ENCODE results near the gene NRIP1.

The NRIP1 gene

DNA sequence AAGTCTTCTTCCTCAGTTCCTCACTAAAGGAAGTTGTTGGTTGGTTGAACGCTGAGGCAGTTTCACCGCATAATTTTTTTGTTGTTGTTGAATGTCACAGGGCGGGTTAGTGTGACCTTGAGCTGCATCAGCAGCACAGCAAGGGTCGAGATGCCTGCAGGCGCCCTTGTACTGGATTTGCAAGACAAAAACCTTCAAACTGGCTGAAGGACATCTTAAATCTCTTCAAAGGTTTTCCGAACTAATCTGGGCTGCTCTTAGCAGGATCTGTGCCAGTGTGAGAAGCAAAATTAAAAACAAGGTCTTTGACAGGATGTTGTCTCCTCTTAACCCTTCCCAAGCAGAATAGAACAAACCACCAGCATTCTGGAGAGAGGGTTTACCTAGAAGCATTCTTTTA lies 59.4 kb downstream of the NRIP1 start:
- DNase-seq = no peak

DNA sequence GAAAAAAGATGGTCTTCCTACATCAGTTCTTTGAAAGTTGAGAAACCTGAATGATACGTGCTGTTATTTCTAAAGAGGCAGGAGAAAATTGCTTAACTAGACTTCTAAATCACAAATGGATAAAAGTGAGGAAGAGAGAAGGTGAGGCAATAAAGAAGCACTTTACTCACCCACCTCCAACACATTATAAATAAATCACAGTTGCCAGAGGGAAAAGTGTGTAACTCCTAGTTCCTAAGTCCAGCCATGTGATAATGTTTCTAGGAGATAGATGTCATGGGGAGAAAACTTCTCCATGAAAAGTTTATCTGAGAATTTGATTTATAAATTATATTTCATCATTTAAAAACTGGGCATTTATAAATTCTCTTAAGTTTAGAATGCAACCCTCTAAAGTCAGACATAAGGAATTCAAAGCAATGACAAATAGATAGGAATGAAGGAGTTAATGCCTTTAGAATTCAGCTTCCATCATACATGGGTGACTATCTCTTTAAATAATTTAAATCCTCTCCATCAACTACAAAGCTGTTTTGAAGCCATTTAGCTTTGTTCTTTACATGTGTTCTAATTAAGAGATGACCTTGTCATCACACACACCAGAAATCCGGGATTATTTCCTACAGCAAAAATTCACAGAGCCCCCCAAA lies 60.0 kb downstream of the NRIP1 start:
- no peak for DNase-seq

DNA sequence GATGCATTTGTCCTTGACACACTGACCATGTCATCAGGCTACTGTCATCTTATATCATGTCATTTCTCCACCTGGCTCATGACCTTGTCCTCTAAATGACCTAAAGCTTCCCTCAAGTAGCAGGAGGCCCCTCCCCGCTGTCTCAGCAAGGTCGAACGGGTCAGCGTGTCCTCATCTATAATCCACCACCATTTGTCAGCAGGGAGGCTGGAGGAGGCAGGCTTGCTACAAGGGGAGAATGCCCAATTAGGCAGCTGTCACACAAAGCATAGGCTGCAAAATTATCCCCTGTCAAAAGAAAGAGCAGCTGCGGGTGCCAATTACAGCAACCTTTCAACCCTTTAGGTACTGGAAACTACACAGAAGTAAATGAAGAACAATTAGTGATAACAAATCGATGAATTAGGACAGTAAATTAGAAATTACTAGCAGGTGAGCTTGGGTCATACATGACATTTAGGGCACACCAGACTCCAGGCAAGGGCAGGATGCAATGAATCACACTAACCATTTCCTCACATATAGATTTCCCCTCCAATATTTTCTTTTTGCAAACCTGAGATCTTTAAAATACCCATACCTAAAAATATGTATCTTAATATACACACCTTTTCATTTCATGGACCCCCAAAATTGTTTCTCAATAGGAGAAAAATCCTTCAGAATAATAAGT lies 61.2 kb downstream of the NRIP1 start:
- no peak for DNase-seq

DNA sequence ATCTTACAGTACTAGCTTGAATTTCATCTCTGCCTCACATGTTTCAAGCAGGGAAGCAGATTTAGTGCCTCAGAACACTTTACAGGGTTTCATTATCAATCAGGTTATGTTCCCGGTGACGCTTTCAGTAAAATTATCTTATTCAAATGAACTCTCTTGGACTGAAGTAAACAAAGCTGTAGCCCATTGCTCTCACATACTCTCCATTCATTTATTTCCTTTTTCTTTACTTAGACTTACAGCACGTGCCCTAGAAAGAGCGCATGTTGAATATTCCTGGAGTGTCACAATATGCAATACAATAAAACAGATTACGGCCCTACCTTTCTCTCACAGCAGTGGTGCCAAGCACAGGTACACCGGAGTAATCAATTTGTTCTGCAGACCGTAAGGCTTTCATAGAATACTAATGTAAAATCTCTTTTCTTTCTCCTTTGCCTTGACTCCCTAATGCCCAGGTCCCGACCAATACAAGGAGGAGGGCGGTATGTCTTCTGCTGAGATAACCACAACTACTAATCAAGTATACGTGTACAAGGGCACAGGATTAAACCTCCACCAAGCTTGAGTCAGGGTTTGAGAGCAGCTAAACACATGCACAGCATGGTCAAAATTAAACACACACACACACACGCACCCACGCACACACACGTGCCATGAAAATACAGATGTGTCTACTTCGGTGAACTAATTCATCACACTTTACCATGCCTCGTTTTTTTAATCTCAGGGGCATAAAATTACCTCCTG lies 62.8 kb downstream of the NRIP1 start:
- no peak for DNase-seq

DNA sequence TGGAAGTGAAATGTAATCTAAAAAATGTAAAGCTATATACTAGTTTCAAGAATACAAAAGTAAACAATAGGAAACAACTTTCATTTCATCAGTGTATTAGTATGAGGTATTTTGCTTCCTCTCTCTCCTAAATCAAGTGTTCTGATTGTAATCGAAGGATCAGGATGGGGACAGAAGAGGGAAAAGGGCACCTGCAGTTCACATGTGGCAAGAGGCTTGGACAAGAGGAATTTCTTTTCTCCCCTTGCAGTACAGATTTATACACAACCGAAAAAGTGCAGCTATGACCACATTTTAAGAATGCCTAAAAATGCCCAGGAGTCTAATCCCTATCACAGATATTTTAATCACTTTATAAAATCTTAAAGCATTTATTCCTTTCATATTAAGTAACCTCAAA lies 63.7 kb downstream of the NRIP1 start:
- DNase-seq = no peak

DNA sequence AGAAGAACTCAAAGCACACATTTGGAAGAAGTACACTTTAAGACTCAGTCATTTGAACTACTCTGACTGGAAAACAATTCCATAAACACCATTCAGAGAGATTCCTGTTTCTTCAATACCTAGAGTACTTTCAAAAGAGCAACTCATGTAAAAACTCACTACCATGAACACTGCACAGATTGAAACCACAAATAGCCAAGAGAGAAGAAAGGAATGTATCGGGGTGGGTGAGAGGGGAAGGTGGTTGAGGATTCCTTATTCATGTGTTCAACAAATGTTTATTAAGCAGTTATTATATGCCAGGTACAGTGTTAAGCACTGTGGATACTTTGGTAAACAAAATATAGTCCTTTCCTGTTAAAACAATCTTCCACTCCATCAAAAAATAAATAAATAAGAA lies 64.7 kb downstream of the NRIP1 start:
- no peak for DNase-seq

DNA sequence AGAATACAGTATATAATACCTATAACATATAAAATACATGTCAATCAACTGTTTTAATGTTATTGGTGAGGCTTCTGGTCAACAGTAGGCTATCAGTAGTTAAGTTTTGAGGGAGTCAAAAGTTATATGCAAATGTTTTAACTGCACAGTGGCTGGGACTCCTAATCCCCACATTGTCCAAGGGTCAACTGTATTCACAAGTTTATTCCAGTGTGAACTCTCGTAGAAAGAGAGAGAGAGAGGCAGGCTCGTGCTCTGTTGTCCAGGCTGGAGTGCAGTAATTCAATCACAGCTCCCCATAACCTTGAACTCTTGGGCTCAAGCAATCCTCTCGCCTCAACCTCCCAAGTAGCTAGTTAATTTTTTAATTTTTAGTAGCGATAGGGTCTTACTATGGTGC lies 66.0 kb downstream of the NRIP1 start:
- no peak for DNase-seq

DNA sequence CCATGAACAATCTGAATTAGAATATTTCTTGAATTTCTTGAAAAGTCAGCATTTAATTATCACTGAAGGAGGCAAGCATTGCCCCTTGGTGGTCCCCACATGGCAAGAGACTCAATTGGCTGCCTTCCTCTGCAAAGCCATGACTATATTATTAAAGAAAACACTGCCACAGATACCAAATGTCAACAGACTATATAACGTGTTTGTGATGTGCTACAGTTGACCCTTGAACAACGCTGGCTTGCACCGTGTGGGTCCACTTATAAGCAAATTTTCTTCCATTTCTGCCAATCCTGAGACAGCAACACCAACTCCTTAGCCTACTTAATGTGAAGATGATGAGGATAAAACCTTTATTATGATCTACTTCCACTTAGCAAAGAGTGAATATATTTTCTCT lies 66.5 kb downstream of the NRIP1 start:
- no peak for DNase-seq

DNA sequence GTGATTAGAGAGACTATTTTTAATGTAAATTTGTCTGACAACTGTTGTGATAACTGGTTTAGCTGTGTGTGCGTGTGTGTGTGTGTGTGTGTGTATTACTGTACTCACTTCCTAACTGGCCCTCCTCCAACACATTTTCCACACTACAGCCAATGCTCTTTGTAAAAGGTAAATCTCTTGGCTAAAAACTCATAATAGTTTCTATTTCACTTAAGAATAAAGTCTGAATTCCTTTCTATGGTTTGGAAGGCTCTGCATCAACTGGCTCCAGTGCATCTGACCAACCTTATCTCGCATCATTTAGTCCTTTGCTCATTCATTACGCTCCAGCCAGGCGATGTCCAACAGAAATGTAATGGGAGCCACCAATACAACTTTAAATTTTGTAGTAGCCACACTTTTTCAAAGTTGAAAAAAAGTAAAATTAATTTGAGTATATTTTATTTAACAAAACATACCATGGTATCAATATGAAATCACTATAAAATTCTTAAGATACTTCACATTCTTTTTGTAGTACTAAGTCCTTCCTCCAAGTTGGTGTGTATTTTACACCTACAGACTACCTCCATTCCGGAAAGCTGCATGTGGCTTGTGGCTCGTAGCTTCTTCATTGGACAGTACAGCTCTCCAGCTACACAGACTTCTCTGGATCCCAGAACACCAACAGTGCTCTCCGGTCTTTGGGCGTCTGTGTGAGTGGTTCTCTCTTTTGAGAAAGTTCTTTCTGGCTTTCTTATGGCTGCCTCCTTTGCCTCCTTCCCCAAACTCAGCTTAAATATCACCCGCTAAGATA lies 68.9 kb downstream of the NRIP1 start:
- DNase-seq = no peak

DNA sequence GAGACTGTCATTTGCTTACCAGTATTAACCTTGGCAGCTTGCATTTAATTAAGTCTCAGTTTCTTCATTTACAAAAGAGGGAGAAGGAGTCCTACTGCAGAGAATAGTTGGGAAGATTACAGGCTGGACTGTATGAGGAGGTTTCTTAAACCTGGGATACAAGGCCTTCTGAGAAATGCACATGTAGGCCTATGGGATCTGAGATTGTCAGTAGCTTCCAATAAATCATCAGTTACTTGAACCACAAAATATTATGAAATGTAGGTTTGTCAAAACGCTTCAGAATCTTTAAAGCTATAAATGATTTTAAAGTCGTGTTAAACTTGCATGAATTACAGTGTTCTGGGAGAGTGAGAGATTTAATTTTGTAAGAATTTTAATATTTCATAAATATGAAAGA lies 69.6 kb downstream of the NRIP1 start:
- no peak for DNase-seq

DNA sequence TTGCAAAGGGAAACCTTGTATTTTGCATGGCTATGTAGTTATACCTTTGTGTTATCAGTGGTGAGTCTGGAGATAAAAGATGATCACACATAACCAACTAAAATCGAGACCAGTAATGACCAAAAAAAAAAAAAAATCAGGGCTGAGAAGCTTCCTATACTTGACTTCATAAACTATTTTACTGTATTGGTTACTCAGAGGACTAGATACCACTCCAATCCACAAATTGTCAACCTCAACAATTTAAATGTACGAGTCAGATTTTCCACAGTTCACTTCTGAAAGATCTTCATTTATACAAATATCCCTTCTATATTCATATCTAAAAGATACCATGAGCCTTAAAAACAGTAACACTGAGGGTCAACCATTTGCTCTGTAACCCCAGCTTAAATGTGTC lies 71.7 kb downstream of the NRIP1 start:
- no peak for DNase-seq

DNA sequence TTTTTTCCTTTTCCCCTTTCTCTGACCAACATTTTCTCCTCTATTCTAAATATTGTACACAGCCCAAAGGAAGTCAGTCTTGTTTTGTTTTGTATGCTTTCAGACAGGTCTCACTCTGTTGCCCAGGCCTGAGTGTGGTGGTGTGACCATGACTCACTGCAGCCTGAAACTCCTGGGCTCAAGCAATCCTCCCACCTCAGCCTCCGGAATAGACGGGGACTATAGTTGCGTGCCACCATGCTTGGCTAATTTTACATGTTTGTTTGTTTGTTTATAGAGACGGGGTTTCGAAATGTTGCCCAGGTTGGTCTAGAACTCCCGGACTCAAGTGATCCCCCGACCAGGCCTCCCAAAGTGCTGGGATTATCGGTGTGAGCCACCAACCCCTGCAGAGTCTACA lies 72.8 kb downstream of the NRIP1 start:
- DNase-seq = no peak

DNA sequence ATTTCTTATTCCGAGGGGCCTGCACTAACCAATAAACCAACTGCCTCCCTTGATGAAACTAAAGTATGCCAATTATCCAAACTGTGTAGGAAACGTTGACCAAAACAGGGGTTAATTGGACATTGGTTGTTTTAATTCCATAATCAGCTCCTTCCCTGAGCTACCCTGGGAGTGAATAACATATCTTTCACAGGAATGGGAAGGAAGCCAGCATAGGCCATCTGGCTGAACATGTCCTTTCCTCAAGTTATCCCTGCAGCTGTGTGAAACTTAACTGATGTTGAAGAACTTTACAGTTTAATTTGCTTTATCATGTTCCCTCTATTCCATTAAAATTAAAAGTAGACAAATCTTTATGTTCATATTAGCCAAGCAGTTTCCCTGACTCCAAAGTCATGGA lies 75.4 kb downstream of the NRIP1 start:
- DNase-seq = no peak

DNA sequence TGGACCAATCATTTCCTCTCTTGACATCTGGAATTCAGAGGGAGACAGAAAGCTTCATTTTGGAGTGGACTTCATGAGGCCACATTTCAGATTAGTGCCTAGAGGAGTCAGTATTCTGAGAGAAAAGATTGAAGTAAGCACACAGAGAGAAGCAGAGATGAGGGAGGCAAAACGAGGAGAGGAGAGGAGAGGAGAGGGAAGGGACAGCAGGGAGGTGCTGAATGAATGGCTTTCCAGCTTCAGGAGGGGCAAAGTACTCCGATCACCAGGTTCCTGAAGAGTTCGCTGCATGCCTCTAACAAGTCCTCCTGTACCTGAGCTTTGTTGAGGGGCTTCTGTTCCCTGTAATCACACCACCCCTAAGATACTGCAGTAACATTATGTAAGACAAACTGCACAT lies 76.0 kb downstream of the NRIP1 start:
- DNase-seq = no peak

DNA sequence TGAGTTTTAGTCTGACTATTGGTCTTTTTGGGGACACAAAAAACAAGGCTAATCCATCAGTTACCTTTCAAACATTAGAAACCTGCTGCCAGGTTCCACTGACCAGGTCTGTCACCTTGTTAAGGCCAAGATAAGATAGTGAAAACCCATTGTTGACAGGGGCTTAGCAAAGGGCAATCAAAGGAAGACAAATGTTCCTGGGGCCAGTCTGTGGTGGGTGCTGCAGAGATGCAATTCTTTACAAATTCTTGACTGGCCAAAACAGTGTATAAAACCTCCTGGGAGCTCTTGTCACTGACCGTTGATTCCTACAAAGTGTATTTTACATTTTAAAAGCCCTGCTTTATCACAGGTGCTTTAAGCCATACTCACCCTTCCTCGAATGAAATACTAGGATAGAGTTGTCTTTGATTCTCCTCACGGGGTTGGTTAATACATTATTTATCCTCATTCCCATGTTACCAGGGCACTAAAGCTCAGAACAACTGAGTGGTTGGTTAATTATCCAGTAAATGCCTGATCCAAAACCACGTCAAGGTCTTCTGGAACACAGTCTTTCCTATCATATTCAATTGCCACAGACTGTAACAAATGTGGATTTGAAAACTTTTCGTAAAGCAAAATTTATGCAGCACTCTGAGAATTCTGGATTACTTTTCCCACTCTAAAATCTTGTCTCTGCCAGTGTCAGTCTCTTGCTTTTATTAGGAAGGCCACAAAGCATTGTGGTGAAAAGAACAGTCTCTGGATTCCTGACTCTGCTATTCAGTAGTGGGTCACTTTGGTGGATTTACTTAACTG lies 77.2 kb downstream of the NRIP1 start:
- no peak for DNase-seq

DNA sequence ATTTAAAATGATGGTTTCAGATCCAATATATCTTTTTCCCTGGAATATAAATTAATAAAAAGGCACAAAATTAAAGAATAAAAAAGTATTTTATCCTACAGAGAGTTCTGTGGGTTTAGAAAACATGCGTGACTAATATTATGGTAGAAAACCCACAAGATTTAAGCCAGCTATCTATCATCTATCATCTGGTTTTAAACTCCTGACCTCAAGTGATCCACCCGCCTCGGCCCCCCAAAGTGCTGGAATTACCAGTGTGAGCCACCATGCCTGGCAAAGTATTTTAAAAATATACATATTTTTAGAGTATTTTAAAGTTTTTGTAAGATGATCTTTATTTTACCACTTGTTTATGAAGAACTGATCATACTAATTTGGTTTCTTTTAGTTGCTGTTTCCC lies 79.5 kb downstream of the NRIP1 start:
- no peak for DNase-seq

DNA sequence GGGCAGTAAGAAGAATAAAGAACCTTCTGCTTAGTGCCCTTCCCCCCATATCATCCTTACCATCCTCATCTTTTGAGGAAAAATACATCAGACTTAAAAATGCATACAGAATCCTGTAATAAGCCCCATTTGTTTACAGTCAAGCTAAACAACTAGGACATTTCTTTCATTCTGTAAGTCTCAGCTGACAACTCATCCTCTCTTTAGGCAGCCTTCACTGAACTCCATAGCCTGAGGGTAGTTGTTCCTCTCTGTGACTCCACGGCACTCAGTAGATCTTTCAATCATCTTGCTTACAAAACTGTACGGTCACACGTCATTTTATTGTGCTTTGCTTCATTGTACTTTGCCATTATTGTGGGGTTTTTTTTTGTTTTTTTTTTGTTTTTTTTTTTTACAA lies 82.5 kb downstream of the NRIP1 start:
- DNase-seq = no peak

DNA sequence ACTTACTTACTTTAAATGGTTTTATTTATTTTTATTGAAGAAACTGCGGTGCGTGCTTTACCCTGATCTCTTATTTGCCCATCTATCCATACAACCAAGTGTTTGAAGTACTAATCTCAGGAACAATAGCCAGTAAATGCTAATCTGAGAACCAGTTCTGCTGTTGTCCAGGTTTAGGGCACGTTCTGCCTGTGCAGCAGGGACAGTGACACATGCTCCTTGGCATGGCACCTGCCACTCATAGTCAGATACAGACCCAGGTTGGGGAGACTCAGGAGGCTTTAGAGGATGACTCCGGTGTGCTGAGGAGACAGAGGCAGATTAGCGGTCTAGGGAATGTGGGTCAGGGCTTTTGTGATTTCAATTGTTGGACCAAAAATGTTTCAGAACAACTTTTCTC lies 83.6 kb downstream of the NRIP1 start:
- no peak for DNase-seq

DNA sequence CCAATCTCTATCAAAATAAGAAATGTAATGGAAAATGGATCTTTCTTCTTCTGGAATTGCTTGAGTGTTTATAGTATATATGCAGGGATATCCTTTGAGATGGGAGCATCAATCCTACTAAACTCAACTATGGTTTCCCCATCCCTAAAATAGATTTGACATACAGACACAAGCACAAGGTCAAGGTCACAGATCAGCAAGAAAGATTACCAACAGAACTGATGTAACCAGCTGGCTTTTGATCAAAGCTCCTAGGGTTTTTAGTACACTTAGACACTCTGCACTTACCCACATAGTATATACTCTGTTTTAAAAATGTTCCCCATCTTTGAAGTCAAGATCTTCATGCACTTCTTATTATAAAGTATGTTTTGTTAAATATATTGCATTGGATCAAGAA lies 85.5 kb downstream of the NRIP1 start:
- no peak for DNase-seq

DNA sequence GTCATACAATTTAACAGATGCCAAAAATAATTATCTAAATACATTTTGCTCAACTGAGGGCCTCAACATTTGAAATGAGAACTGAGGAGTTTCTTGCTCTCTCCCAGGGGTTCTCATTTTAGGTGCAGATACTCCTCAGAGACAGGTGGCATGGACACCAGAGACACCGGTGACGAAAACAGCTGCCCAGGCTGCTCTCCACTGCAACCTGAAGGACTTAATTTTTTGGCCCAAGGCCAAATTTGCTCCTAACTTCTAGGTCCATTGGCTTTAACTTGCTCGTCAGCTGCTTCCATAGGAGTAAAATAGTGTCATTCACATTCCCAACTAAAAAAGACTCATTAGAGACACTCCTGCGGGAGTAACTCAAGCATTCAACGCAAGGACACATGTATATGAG lies 87.0 kb downstream of the NRIP1 start:
- no peak for DNase-seq

DNA sequence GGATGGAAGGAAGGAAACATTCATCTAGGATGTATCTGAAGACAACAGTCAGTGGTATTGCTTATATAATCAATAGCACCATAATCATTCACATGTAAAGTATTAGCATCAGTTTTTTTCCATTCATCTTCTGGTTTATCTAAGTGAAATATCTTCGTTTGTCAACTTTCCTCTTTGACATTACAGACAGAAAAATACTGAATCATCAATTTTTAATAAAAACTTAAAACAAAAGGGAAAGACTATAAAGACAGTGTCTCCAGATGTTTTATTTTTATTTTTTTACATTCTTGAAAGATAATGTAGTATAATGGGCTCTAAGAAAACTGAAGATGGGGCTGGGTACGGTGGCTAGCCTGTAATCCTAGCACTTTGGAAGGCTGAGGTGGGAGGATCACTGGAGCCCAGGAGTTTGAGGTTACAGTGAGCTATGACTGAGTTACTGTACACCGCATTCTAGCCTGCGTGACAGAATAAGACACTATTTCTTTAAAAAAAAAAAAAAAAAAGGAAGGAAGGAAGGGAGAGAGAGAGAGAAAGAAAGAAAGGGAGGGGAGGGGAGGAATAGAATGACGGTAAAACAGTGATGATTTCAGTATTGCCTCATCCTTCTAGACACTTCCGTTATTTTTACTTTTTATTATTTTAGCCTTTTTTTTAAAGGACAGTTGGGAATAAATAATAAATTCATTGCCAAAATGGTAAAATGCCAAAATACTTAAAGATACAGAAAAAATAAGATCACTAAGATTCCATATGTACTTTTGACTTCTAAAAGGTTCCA lies 89.5 kb downstream of the NRIP1 start:
- DNase-seq = no peak

DNA sequence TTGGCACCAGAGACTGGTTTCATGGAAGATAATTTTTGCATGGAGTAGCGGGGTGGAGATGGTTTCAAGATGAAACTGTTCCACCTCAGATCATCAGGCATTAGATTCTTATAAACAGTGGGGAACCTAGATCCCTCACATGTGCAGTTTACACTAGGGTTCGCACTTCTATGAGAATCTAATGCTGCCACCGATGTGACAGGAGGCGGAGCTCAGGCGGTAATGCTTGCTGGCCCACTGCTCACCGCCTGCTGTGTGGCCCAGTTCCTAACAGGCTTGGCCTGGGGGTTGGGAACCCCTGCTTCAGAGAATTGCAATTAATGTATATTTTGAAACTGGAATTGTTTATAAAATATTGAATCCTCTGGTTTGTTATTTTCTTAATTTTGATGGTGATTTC lies 92.1 kb downstream of the NRIP1 start:
- no peak for DNase-seq
